ENCODE data around the gene BRD7. TPM values are rescaled to one million over a fixed set of nuclear protein-coding genes. Genes with fewer than 3 reads are reported as not detected.

The BRD7 gene
- polyA plus RNA-seq, 3 donors: 11.4 to 33.0 (median 21.2) TPM

GRCh38 chr16:50326835-50327465, 41.8 kb downstream of the BRD7 start:
- H3K4me3 ChIP-seq (replicated peaks in 1 of 3; ENCODE audit: low read depth in 2 of 3, low read length in 3 of 3): no peak overlapping the region
- no peaks in the 10 kb centered on the region for H3K27me3 ChIP-seq (ENCODE audit: control insufficient read depth in 2 of 2, insufficient read depth in 2 of 2, low read length in 2 of 2)
- Mint-ChIP-seq H3K36me3 (peaks cover 62 to 77% of the 10 kb centered on the region in 2 donors), H3K27me3 (ENCODE audit: low read depth in 3 of 3) (no peaks in the 10 kb centered on the region), H3K27ac (peak overlapping the region in 3 of 7 donors; percentile 8 to 16 (median 15)), H3K9me3 (peaks cover 0 to 1% (median 0%) of the 10 kb centered on the region in 7 donors), H3K4me1 (peaks cover 7% of the 10 kb centered on the region), H3K4me3 (no peak overlapping the region)
- no peaks in the 10 kb centered on the region for H3K4me1 ChIP-seq (ENCODE audit: control insufficient read depth in 1 of 2, insufficient read depth in 2 of 2, low read length in 2 of 2)
- TF ChIP-seq, protein P1, sequence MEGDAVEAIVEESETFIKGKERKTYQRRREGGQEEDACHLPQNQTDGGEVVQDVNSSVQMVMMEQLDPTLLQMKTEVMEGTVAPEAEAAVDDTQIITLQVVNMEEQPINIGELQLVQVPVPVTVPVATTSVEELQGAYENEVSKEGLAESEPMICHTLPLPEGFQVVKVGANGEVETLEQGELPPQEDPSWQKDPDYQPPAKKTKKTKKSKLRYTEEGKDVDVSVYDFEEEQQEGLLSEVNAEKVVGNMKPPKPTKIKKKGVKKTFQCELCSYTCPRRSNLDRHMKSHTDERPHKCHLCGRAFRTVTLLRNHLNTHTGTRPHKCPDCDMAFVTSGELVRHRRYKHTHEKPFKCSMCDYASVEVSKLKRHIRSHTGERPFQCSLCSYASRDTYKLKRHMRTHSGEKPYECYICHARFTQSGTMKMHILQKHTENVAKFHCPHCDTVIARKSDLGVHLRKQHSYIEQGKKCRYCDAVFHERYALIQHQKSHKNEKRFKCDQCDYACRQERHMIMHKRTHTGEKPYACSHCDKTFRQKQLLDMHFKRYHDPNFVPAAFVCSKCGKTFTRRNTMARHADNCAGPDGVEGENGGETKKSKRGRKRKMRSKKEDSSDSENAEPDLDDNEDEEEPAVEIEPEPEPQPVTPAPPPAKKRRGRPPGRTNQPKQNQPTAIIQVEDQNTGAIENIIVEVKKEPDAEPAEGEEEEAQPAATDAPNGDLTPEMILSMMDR (IDR thresholded peaks at IDR 0.05): peak; percentile 64
- intact Hi-C loops (cut with micrococcal nuclease): no loop called here
- peak; percentile 12 to 22 (median 19) for DNase-seq
- no peak overlapping the region for H3K4me2 ChIP-seq (replicated peaks; ENCODE audit: extremely low read depth, low read length, poor library complexity, severe bottlenecking)
- 75% methylated on average over 6 of the region's 7 CpGs for WGBS (ENCODE audit: insufficient coverage)
- H3K27ac ChIP-seq (ENCODE audit: low read depth in 1 of 2, low read length in 2 of 2): no peak overlapping the region
- H2AFZ ChIP-seq (ENCODE audit: insufficient read depth, low read depth, low read length, poor library complexity, severe bottlenecking): no peak overlapping the region
- no peak overlapping the region for H3K9ac ChIP-seq (ENCODE audit: insufficient read depth, low read length, poor library complexity, severe bottlenecking)
- peaks cover 63 to 93% of the 10 kb centered on the region in 2 donors for H3K36me3 ChIP-seq (replicated peaks in 1 of 2; ENCODE audit: control insufficient read depth in 1 of 2, insufficient read depth in 2 of 2, low read length in 2 of 2)
- H4K20me1 ChIP-seq (ENCODE audit: insufficient read depth, low read length): peaks cover 40% of the 10 kb centered on the region
- no peaks in the 10 kb centered on the region for H3K79me2 ChIP-seq (ENCODE audit: insufficient read depth, low read length)
- no peaks in the 10 kb centered on the region for H3K9me3 ChIP-seq (replicated peaks in 1 of 2; ENCODE audit: control insufficient read depth in 1 of 2, insufficient read depth in 1 of 2, low read length in 2 of 2)

GRCh38 chr16:50326264-50326663, 42.5 kb downstream of the BRD7 start:
- H3K4me3 ChIP-seq (replicated peaks in 1 of 3; ENCODE audit: low read depth in 2 of 3, low read length in 3 of 3): no peak overlapping the region
- Mint-ChIP-seq H3K9me3 (peaks cover 0 to 1% (median 0%) of the 10 kb centered on the region in 7 donors), H3K27me3 (ENCODE audit: low read depth in 3 of 3) (no peaks in the 10 kb centered on the region), H3K27ac (peak overlapping the region in 1 of 7 donors; percentile 74), H3K36me3 (peaks cover 61 to 77% of the 10 kb centered on the region in 2 donors), H3K4me3 (peak overlapping the region in 1 of 2 donors; percentile 37), H3K4me1 (peaks cover 7% of the 10 kb centered on the region)
- DNase-seq: no peak
- peaks cover 47% of the 10 kb centered on the region for H4K20me1 ChIP-seq (ENCODE audit: insufficient read depth, low read length)
- peak overlapping the region in 1 of 2 donors; percentile 14 for H3K27ac ChIP-seq (ENCODE audit: low read depth in 1 of 2, low read length in 2 of 2)
- H3K9me3 ChIP-seq (replicated peaks in 1 of 2; ENCODE audit: control insufficient read depth in 1 of 2, insufficient read depth in 1 of 2, low read length in 2 of 2): no peaks in the 10 kb centered on the region
- H3K4me2 ChIP-seq (replicated peaks; ENCODE audit: extremely low read depth, low read length, poor library complexity, severe bottlenecking): no peak overlapping the region
- no peaks in the 10 kb centered on the region for H3K79me2 ChIP-seq (ENCODE audit: insufficient read depth, low read length)
- H3K9ac ChIP-seq (ENCODE audit: insufficient read depth, low read length, poor library complexity, severe bottlenecking): no peak overlapping the region
- TF ChIP-seq, protein P1 (IDR thresholded peaks at IDR 0.05): no peak
- H2AFZ ChIP-seq (ENCODE audit: insufficient read depth, low read depth, low read length, poor library complexity, severe bottlenecking): no peak overlapping the region
- WGBS (ENCODE audit: insufficient coverage): 92% methylated on average over 5 of the region's 5 CpGs
- H3K36me3 ChIP-seq (replicated peaks in 1 of 2; ENCODE audit: control insufficient read depth in 1 of 2, insufficient read depth in 2 of 2, low read length in 2 of 2): peaks cover 61 to 93% of the 10 kb centered on the region in 2 donors
- H3K27me3 ChIP-seq (ENCODE audit: control insufficient read depth in 2 of 2, insufficient read depth in 2 of 2, low read length in 2 of 2): no peaks in the 10 kb centered on the region
- H3K4me1 ChIP-seq (ENCODE audit: control insufficient read depth in 1 of 2, insufficient read depth in 2 of 2, low read length in 2 of 2): no peaks in the 10 kb centered on the region
- intact Hi-C loops (cut with micrococcal nuclease): no loop called here
